ENCODE results near the gene GGA2.
"Not testable (repeated sequence)": the region's sequence is repeated elsewhere in the genome, so short reads cannot be mapped to it uniquely, and the experiment has no call there.

The GGA2 gene

DNA sequence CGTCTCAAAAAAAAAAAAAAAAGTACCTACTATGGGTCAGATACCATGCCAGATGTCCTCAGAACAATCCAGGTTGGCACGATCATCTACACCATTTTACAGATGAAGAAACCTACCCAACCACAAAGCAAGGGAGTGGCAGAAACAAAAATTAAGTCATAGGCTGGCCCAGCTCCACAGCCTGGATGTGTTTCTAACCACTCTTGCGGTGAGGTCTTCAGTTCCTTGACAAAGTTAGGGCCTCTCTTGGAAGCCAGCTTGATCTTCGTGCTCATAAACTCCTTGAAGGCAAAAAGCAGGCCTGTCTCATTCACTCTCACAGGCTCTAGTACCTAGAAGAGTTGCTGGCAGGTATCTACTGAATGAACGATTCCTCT is 6.2 kb downstream of the GGA2 start:
- no peak for DNase-seq (ENCODE audit: low read depth)

DNA sequence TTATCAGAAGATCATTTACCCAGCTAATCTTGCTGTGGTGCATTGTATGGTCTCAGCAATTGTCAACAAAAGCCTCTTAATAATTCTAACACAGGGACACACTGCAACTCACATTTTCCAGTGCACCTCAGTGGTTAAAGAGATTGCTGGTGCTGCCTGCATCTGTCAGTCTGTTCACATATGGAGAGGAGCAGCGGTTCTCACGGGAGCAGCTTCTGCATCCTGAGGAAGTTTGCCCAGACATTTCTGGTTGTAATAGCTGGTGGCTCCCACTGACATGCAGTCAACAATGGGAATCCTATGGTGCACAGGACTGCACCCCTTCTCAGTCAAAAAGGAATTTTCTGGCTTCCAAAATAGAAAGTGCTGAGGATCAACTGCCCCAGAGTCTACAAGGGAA is 7.8 kb downstream of the GGA2 start:
- DNase-seq (ENCODE audit: low read depth): no peak

DNA sequence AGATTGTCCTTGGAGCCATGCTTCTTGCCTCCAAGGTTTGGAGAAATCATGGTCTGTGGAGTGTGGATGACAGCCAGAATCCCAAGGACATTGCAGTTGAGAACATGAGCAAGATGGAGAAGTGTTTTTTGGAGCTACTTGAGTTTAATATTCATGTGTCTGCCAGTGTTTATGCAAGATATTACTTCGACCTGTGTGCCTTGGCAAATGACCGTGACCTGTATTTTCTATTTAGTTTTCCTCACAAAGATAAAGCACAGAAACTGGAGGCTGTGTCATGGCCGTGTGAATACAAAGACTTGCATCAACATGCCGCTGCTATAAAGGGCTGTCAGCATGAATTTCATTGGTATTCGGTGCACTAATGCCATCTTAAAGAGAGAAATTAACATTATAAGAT is 9.0 kb downstream of the GGA2 start:
- no peak for DNase-seq (ENCODE audit: low read depth)

DNA sequence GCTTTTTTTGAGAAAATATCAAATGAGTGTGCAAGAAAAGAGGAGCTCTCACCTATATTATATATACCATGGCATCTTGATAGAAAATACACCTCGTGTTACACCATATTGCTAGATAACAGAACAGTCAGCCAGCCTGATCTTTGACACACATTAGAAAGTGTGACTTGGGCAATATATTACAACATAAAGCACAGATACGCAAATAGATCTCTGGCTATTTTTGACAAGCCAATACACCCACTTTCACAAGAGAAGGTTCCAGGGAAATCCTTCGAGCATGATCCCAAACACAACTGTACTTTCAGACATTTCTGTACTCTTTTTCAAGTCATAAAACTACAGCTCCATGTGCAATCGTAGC is 9.4 kb downstream of the GGA2 start:
- DNase-seq (ENCODE audit: low read depth): no peak

DNA sequence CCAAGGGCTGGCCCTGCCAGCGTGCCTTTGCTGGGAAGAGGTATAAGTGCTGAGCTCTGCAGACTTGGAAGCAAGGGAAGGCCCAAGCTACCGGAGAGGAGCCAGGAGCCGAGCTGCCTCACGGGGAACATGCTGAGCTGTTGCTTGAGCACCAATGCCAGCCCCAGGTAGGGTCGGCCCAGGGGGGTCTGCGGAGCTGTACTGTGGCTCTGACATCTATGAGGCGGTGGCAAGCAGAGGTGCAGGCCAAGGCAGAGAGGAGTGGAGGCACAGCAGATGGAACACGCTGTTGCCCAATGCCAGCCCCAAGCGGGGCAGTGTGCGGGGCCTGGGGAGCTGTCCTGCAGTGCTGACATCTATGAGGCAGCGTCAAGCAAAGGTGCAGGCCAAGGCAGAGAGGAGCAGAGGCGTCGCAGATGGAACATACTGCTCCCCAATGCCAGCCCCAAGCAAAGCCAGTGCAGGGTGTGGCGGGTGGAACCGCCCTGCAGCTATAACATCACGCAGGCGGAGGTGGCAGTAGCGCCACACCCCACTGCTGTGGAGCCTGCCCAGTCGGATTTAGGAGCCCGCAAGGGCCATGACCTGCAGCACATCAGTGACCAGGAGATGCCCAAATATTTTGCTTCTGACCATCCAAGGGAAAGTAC is 10.0 kb downstream of the GGA2 start:
- no peak for DNase-seq (ENCODE audit: low read depth)

DNA sequence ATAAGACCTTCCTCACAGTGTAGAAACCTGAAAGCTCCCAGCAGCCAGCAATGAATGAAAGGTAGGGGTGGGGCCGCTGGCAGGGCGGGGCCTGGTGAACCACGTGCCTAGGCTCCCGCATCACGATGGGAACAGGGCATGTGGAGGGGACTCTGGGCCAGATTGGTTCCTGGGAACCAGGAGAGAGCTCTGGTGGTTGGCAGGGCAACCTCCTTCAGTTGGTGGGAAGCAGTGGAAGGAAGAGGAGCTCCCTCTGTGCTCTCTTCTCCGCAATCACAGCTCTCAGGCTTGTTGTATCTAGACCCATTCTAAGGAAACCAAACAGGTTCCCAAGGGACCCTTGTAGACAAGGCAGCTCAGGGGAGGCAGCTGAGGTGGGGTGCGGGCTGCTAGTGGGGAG is 10.5 kb downstream of the GGA2 start:
- no peak for DNase-seq (ENCODE audit: low read depth)

DNA sequence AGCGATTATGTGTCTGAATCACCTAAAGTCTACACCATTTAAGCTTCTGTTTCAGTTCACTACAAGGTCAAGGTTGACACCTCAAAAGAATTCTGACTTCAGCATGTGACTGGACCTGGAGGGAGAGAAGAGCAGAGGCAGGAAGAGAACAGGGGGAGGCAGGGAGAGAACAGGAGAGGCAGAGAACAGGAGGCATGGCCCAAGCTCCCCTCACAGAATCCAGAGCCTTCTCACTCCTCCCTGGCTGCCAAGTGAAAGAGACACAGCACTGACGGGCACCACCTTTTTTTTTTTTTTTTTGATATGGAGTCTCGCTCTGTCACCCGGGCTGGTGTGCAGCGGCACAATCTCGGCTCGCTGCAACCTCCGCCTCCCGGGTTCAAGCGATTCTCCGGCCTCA is 11.4 kb downstream of the GGA2 start:
- no peak for DNase-seq (ENCODE audit: low read depth)

DNA sequence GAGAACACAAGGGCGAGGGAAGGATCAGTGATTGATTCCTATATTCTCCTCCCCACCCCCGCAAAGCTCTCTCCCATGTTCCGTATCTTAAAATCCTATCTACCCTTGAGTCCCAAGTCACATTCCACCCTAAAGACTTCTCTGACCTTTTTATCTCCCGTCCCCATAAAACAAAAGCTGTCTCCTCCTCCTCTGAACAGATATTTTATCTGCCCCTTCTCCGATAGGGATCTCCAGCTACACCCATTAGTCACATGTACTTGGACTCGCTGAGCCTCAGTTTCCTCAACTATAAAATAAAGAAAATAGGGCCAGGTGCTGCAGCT is 12.8 kb downstream of the GGA2 start:
- no peak for DNase-seq (ENCODE audit: low read depth)

DNA sequence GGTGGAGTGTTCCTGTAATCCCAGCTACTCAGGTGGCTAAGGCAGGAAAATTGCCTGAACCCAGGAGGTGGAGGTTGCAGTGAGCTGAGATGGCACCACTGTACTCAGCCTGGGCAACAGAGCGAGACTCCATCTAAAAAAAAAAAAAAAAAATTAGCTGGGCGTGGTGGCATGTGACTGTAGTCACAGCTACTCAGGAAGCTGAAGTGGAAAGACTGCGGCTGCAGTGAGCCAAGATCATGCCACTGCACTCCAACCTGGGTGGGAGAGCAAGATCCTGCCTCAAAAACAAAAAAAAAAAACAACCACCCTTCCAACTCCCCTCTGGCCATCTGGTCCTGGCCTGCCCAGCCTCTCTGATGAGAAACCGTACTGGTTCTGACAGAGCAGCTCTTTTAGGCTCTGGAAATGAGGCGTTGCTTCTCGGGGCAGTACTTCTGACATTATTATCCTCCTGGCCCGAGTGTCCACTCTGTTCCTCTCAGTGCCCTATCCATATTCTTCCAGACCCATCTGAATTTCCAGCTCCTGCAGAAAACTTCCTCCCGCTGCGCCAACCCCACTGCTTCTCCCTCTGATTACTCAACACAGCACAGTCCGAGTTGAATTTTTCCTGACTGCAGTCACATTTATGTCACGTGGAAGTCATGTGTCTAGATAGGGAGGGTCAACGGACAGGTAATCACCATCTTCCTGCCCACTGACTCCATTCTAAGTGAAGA is 13.3 kb downstream of the GGA2 start:
- no peak for DNase-seq (ENCODE audit: low read depth)

DNA sequence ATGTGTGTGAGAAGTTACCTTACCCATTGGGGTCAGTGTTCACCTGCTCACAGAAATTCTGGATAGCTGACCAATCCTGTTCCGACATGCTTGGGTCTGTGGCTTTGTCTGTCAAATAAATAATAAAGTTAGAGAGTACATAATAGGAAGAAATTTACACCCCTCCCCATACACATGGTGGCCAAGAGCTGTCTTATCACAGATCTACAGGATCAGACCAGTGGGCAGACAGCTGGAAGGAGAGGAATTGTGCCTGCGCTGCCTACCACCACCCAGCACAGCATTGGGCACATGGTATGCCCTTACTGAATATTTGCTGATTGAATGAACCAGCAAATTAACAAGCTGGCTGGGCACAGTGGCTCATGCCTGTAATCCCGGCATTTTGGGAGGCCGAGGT is 14.6 kb downstream of the GGA2 start:
- DNase-seq (ENCODE audit: low read depth): no peak

DNA sequence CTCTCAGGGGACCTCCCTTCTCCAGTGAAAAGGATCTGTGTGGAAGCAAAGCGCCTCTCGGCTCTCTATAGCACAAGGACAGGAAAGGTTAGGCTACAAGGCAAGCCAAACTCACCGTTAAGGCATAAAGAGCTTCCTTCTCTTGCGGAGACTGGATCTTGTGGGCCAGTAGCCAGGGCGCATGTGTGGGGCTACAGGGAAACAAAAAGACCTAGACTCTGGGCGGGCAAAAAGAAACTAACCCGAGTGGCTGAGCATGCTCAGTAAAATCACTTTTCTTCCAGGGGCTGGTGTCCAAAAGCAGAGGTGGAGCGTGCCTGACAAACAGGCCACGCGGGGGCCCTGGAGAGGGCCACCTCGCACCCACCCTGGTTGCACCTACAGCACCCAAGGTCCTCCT is 16.1 kb downstream of the GGA2 start:
- DNase-seq (ENCODE audit: low read depth): no peak

DNA sequence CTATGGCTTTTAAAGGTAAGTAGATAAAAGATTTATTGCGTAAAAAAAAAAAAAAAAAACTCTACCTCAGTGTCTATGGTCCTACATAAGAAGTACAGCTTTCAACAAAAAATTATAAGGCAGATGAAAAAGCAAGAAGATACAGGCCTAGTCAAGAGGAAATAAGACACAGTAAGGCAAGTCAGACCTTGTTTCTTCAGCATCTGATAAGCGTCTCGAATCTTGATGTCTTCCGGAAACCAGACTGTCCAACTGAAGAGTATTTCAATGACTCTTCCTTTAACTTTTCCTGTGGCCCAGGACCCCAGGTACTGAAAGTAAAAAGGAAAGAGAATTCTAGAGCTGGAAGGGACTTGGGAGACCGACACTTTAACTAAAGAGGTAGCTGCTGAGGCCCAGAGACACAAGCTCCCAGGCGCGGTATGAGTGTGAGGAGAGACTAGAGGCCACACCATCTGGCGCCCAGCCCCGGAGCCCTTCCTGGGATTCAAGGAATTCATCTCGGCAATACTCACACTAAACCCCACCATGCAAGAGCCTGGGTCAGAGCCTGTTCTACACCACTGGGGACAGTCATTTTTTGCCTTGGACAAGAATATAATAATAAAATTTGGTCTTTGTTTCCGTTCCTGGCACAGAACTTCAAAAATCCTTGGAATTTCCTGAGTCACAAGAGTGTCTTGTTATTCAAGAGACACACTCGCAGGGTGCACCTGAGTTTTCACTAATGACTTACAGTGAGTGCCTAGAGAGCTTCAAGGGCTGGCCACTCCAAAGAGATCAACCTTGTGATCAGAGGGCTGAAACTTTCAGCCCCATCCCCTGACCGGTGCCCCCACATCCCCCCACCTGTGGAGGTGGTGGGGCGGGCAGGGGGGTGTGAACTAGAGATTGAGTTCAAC is 18.6 kb downstream of the GGA2 start:
- no peak for DNase-seq (ENCODE audit: low read depth)

DNA sequence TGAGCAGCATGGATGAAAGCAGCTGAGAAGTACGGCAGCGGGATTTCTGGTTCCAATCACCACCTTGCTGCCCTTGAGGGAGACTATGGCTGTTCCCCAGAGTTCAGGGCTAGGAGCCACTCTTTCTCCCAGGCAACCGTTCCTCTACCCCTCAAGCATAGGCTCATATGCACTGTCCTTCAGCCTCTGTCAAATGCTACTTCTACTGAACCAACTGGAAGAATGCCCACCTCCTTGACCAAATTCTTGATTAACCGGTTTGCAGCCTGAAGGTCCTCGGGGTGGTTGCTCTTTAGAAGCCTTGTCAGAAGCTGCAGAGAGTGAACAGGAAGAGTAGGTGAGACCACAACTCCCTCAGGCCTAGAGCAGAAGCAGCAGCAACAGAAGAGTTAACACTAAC is 23.8 kb downstream of the GGA2 start:
- no peak for DNase-seq (ENCODE audit: low read depth)

DNA sequence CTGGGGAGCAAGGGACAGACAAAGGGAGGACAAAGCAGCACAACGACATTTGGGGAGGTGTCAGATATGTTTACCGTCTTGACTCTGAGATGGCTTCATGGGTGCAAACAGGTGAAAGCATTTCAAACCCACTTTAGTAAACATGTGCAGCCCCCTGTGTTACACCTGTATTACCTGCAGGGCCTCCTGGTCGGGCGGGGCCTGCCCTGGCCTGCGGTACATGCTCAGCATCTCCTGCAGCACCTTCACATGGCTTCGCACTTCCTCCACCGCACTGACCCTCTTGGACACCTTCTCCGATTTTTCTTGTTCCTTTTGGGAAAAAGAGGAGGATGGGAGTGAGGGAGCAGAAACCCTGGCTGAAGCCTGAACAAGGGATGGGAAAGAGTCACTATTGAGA is 24.5 kb downstream of the GGA2 start:
- no peak for DNase-seq (ENCODE audit: low read depth)

DNA sequence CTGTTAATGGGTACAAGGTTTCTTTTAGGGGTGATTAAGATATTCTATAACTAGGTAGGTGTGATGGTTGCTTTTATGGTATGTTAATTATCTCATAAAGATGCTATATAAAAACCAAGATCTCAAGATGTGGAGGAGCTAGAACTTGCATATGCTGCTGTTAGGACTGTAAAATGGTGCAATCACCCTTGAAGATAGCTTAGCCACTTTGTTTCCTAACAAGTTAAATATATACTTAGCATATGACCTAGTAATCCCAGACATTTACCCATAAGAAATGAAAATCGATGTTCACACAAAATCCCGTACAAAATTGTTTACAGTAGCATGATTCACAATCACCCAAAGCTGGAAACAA is 25.1 kb downstream of the GGA2 start:
- no peak for DNase-seq (ENCODE audit: low read depth)

DNA sequence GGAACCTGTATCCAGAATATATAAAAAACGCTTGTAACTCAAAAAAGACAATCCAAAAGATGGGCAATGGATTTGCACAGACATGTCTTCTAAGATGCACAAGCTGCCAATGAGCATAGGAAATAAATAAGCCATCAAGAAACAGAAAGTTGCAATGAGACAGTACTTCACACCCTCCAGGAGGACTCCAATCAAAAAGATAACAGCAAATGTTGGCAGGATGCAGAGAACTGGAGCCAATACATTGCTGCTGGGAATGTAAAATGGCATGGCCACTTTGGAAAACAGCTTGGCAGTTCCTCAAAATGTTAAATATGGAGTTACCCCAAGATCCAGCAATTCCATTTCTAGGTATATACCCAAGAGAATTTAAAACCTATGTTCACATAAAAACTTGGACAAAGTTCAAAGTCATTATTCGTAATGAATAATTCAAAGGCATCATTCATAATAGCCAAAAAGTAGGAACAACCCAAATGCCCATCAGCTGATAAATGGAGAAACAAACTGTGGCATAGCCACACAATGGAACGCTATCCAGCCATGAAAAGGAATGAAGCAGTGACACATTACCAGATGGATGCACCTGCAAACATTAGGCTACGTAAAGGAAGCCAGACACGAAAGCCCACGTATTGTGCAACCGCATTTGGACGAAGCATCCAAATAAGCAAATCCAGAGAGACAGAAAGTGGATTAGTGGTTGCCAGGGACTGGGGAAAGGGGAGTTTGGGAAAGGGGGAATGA is 25.6 kb downstream of the GGA2 start:
- DNase-seq (ENCODE audit: low read depth): no peak

DNA sequence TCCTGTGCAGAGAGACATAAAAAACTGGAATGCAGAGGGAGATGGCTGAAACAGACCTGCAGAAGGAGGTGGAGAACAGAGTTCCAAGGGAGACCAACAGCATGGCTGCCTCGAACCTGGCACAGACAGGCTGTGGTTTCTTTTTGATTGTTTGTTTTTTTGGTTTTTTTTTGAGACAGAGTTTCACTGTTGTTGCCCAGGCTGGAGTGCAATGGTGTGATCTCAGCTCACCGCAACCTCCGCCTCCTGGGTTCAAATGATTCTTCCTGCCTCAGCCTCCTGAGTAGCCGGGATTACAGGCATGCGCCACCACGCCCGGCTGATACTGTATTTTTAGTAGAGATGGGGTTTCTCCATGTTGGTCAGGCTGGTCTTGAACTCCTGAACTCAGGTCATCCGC is 26.8 kb downstream of the GGA2 start:
- DNase-seq (ENCODE audit: low read depth): not testable (repeated sequence)

DNA sequence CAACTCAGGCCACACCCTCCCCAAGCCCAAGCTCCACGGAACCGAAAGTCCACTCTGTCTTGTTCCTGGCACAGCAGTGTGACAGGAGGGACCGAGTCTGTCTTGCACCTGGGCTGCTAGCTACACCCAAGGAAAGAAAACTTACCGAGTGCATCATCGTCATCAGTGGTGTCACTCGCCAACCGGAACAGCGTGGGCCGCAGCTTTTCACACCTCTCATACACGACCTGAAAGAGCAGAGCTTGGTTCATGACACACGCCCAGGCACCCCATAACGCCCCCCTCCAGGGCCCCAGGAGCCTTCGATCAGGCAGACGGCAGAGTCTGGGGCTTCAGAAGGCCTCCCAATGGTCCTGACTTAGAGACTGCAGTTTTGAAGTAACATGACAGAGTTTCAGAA is 27.5 kb downstream of the GGA2 start:
- DNase-seq (ENCODE audit: low read depth): no peak

DNA sequence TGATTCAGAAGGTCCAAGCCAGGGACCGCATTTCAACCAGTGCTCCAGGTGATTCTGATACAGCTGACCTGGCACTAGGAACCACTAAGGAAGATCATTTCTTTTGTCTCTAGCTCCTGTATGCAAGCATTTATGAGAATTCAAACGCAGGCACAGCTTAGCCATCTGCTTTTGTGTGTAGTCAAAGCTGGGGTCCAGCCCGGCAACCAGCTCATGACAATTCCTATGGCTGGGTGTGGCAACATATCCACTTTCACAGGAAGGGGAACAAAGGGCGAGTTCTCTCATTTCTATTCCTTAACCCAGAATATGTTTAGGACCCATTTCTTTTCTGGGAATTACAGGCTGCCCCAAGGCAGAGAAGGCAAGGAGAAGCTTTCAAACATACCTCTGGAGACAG is 30.0 kb downstream of the GGA2 start:
- DNase-seq (ENCODE audit: low read depth): no peak

DNA sequence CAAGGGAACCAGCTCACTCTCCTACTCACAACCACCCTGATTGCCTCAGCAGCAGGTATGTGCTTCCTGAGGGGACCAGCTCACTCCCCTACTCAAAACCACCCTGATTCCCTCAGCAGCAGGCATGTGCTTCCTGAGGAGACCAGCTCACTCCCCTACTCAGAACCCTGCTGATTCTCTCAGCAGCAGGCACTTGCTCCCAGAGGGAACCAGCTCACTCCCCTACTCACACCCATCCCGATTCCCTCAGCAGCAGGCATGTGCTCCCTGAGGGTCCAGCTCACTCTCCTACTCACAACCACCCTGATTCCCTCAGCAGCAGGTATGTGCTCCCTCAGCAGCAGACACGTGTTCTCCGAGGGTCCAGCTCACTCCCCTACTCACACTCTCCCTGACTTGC is 31.2 kb downstream of the GGA2 start:
- no peak for DNase-seq (ENCODE audit: low read depth)

DNA sequence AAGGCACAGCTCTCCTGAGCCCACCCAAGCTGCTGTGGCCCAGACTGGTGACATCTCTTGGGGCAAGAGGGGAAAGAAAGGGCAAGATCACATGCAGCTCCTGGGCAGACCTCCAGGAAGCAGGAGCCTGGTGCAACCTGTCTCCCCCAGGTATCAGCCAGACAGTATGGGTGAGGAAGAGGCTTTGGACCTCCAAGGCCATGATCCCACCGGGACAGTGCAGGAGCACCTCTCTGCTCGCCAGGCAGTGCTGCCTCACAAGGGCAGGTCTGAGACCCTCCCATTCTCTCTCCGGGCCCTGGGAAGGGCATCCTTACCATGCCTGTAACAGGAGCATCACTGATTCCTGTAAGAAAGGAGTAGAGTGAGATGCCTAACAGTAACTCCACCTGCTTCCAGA is 31.7 kb downstream of the GGA2 start:
- DNase-seq (ENCODE audit: low read depth): no peak

DNA sequence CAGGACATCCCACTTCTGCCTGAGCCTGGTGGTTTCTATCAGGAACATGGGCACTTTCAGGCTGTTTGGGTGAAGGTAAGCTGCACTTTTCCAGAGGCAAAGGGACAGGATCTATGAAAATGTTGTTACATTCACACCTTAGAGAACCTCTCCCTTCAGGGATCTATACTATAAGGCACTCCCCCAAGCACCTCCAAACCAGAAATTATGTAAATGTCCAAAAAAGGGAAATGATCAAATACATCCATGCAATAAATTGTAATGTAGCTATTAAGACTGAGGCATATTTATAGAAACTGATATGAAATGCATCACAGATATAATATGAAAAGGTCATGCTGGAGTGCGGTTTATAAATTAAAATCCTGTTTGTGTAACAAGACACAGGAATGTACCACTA is 34.0 kb downstream of the GGA2 start:
- DNase-seq (ENCODE audit: low read depth): no peak

DNA sequence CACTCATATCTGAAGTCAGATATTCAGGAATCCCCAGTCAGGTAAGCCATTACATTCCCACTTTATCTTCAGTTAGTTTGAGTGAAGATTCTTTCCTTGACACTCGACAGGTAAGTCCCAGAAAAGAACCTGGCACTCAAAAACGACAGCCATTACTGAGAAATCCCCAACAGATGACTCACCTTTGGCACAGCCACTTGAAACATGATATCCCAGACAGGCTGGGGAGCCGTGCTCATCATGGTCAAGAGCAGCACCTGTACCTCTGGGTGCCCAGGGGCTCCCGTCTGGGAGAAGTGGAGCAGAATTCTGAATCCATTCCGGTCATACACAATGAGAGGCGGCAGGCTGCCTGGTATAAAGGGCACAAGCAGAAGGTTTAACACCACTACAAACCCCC is 40.5 kb downstream of the GGA2 start:
- no peak for DNase-seq (ENCODE audit: low read depth)
